ENCODE results near the gene SOD1. TPM values are rescaled to one million over a fixed set of nuclear protein-coding genes. Genes with fewer than 3 reads are reported as not detected.

Gene SOD1
- total and polyA plus RNA-seq, 2 of the 8 experiments (the other 6 are each of a cell fraction or from before 2014, with no cell fraction given) = 192 to 226 TPM

DNA sequence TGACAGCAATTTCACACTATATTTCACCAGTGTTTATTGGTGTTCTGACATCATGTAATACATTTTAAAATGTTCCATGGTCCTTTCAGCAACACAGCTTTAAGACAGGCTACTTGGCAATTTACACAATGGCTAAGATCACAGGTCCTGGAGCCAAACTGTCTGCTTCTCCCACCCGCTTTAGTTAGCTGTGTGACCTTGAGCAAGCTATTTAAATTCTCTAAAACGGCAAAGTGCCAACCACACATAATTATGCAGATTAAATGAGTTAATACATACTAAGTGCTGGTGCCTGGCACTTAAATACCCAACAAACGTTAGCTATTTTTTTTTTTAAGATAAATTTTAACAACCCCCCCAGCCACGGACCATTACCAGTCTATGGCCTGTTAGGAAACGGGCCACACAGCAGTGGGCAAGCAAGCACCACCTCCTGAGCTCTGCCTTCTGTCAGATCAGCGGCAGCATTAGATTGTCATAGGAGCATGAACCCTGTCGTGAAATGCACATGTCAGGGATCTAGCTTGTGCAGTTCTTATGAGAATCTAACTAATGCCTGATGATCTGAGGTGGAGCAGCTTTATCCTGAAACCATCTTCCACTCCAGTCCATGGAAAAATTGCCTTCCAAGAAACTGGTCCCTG is 26.9 kb downstream of the SOD1 start (continued):
- TF ChIP-seq, protein P1, sequence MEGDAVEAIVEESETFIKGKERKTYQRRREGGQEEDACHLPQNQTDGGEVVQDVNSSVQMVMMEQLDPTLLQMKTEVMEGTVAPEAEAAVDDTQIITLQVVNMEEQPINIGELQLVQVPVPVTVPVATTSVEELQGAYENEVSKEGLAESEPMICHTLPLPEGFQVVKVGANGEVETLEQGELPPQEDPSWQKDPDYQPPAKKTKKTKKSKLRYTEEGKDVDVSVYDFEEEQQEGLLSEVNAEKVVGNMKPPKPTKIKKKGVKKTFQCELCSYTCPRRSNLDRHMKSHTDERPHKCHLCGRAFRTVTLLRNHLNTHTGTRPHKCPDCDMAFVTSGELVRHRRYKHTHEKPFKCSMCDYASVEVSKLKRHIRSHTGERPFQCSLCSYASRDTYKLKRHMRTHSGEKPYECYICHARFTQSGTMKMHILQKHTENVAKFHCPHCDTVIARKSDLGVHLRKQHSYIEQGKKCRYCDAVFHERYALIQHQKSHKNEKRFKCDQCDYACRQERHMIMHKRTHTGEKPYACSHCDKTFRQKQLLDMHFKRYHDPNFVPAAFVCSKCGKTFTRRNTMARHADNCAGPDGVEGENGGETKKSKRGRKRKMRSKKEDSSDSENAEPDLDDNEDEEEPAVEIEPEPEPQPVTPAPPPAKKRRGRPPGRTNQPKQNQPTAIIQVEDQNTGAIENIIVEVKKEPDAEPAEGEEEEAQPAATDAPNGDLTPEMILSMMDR (IDR thresholded peaks at IDR 0.05; ENCODE audit: control extremely low read depth in 1 of 3, insufficient read depth in 1 of 3, low read depth in 1 of 3, low read length in 3 of 3) = no peak
- TF ChIP-seq MAFK (IDR thresholded peaks at IDR 0.05; ENCODE audit: low read depth, low read length) = no peak
